Calu3 (cell line): ENCODE measurements around the gene TENM3. TPM values are rescaled to one million over a fixed set of nuclear protein-coding genes. Genes with fewer than 3 reads are reported as not detected.

Experiments
- BruUV-seq: library from RNA; stranded (reverse); fragments of 400-500 nt; replicated peaks from 2 replicates; lab custom pipeline; 2021; lab: Mats Ljungman, UMichigan
- CTCF ChIA-PET: fragments of 300-600 bp; sonication (Branson Sonifier 250); formaldehyde crosslinking; loops from one replicate; lab custom pipeline; 2022; ENCODE audit warnings: antibody characterized with exemption; lab: Charles Lee
- DNase-seq: peaks from one replicate; pipeline ENCODE4 v3.0.0; 2022
- H3K27ac Mint-ChIP-seq: one replicate; pipeline ENCODE4 v1.8.0; 2022; ENCODE audit warnings: mixed read lengths; ENCODE audit not compliant: unreplicated experiment
- H3K27me3 Mint-ChIP-seq: one replicate; pipeline ENCODE4 v1.8.0; 2022; ENCODE audit warnings: mixed read lengths; ENCODE audit not compliant: unreplicated experiment
- H3K36me3 Mint-ChIP-seq: one replicate; pipeline ENCODE4 v1.8.0; 2022; ENCODE audit warnings: mild to moderate bottlenecking, moderate library complexity, mixed read lengths; ENCODE audit not compliant: insufficient read depth, unreplicated experiment
- H3K4me1 Mint-ChIP-seq: one replicate; pipeline ENCODE4 v1.8.0; 2022; ENCODE audit warnings: mild to moderate bottlenecking, low read depth, mixed read lengths; ENCODE audit not compliant: unreplicated experiment
- H3K4me3 Mint-ChIP-seq: one replicate; pipeline ENCODE4 v1.8.0; 2022; ENCODE audit warnings: mild to moderate bottlenecking, low read depth, moderate library complexity, mixed read lengths; ENCODE audit not compliant: unreplicated experiment
- H3K9me3 Mint-ChIP-seq: one replicate; pipeline ENCODE4 v1.8.0; 2022; ENCODE audit warnings: low read depth, mixed read lengths; ENCODE audit not compliant: unreplicated experiment
- intact Hi-C: fragments of 100-400 bp; cut with micrococcal nuclease; formaldehyde crosslinking; loops from one replicate; pipeline ENCODE4 v1.10.0; 2022; ENCODE audit not compliant: unreplicated experiment
- total RNA-seq: library from RNA; stranded (reverse); gene quantifications from 2 replicates; pipeline ENCODE4 v1.2.3, GENCODE V29; 2022
- TF ChIP-seq, protein P1 (sequence below): fragments of 200-600 bp; IDR thresholded peaks from one replicate; pipeline ENCODE4 v1.8.0; 2022; ENCODE audit warnings: antibody characterized with exemption; ENCODE audit not compliant: unreplicated experiment

TENM3 gene
- total RNA-seq, 1 experiment from 2014 or later = 5.9 TPM

DNA sequence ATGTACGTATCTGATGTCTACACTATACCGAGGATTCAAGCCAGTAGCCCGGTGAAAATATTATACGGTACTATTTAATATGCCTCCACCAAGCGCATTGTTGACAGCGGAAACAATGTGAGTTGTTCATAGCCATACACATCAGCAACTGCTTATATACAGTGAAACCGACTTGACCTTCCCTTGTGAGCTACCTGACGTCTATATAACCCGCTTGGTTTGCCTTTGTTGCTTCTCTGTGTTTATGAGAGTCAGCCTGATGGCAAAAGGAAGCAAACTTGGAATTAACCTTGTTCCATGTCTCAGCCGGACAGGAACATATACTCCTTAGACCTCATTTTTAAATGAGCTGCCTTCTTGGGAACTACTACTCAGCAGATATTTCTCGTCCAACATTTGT is 462.2 kb downstream of the TENM3 start:
- CTCF ChIA-PET = interaction anchor here (0.6 kb wide), 1 partner anchor 431 kb away, joined by 3 read pairs; no protein-coding TSS in a partner anchor
- no peaks in the 10 kb centered on the region for H3K4me1 Mint-ChIP-seq
- TF ChIP-seq, protein P1, sequence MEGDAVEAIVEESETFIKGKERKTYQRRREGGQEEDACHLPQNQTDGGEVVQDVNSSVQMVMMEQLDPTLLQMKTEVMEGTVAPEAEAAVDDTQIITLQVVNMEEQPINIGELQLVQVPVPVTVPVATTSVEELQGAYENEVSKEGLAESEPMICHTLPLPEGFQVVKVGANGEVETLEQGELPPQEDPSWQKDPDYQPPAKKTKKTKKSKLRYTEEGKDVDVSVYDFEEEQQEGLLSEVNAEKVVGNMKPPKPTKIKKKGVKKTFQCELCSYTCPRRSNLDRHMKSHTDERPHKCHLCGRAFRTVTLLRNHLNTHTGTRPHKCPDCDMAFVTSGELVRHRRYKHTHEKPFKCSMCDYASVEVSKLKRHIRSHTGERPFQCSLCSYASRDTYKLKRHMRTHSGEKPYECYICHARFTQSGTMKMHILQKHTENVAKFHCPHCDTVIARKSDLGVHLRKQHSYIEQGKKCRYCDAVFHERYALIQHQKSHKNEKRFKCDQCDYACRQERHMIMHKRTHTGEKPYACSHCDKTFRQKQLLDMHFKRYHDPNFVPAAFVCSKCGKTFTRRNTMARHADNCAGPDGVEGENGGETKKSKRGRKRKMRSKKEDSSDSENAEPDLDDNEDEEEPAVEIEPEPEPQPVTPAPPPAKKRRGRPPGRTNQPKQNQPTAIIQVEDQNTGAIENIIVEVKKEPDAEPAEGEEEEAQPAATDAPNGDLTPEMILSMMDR = no peak
- no peak overlapping the region for H3K4me3 Mint-ChIP-seq
- no peak for DNase-seq
- intact Hi-C loops = no loop called here
- no peak overlapping the region for H3K27ac Mint-ChIP-seq
- no peaks in the 10 kb centered on the region for H3K9me3 Mint-ChIP-seq
- no TSS peak for BruUV-seq
- H3K36me3 Mint-ChIP-seq = no peaks in the 10 kb centered on the region
- no peaks in the 10 kb centered on the region for H3K27me3 Mint-ChIP-seq

DNA sequence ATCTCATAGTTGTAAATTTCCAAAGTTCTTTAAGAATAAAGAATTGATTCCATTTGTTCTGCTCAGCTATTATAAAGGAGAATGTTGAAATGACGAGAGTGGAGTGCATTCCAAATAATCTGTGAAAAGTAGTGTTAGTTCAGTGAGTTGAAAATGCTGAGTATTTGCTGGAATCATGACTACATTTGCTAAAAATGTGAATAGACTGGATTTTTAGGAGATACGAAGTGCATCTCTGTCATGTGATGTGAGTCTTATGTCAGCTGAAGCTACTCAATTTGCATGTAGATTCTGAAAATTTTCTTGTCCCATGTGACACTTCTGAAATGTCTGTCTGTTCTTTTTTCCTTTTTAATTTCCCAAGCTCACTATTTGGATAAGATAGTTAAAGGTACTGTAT is 468.0 kb downstream of the TENM3 start:
- intact Hi-C loops = no loop called here
- H3K36me3 Mint-ChIP-seq = no peaks in the 10 kb centered on the region
- no peaks in the 10 kb centered on the region for H3K27me3 Mint-ChIP-seq
- no peak overlapping the region for H3K4me3 Mint-ChIP-seq
- DNase-seq = no peak
- BruUV-seq = no TSS peak
- no peaks in the 10 kb centered on the region for H3K4me1 Mint-ChIP-seq
- no peaks in the 10 kb centered on the region for H3K9me3 Mint-ChIP-seq
- TF ChIP-seq, protein P1 = no peak
- CTCF ChIA-PET = interaction anchor here (0.6 kb wide), 1 partner anchor 16 kb away, joined by 3 read pairs; no protein-coding TSS in a partner anchor
- no peak overlapping the region for H3K27ac Mint-ChIP-seq

DNA sequence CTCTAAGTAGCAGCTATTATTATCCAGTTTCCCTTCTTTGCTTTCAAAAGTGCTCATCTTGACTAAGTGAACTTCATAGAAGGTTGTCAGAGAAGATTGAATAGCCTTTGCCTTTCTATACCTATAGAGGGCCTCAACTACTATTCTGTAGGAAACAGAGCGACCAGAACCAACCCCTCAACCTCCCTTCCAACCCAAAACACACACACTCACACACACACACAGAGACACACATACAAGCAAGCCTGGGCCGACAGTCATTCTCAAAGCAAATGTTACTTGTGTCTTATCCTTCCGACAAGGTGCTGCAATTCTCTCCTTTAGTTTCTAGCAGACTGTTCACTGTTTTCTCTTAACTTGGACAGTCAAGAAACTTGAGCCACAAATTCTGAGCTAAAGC is 472.3 kb downstream of the TENM3 start:
- DNase-seq = no peak
- no peaks in the 10 kb centered on the region for H3K27me3 Mint-ChIP-seq
- TF ChIP-seq, protein P1 = no peak
- CTCF ChIA-PET = no interaction called here
- no peaks in the 10 kb centered on the region for H3K36me3 Mint-ChIP-seq
- intact Hi-C loops = no loop called here
- H3K9me3 Mint-ChIP-seq = no peaks in the 10 kb centered on the region
- no TSS peak for BruUV-seq
- H3K27ac Mint-ChIP-seq = no peak overlapping the region
- H3K4me3 Mint-ChIP-seq = no peak overlapping the region
- H3K4me1 Mint-ChIP-seq = no peaks in the 10 kb centered on the region

DNA sequence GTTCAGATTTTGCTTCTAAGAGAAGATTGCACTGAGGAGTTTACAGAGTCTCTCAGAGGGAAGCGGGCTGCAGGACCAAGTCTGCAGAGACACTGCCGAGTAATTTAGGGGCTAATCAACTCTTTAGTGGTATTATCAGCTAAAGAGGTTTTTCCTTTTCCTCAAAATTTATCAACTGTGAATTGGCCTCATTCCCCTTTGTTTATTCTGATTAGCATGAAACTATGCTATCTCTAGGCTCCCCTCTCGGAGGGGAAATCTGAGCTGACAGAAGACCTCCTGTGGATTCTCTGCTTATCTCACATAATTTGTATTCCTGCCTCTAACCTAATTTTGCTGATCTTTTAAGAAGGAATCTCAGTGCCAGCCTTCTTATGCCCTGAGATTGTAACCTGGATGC is 473.0 kb downstream of the TENM3 start:
- H3K4me1 Mint-ChIP-seq = no peaks in the 10 kb centered on the region
- CTCF ChIA-PET = interaction anchor here (0.5 kb wide), 1 partner anchor 211 kb away, joined by 4 read pairs; no protein-coding TSS in a partner anchor
- DNase-seq = no peak
- TF ChIP-seq, protein P1 = no peak
- no peak overlapping the region for H3K4me3 Mint-ChIP-seq
- no peaks in the 10 kb centered on the region for H3K27me3 Mint-ChIP-seq
- no TSS peak for BruUV-seq
- H3K9me3 Mint-ChIP-seq = no peaks in the 10 kb centered on the region
- intact Hi-C loops = no loop called here
- H3K36me3 Mint-ChIP-seq = no peaks in the 10 kb centered on the region
- no peak overlapping the region for H3K27ac Mint-ChIP-seq
